GM12872 (cell line): Measurements from ENCODE around the gene TRIM44.

ENCODE experiments used
- CTCF ChIP-seq: IDR thresholded peaks from 3 replicates; pipeline ENCODE4 v1.5.1; 2011; ENCODE audit warnings: low read depth, mild to moderate bottlenecking, low read length, moderate library complexity; ENCODE audit not compliant: insufficient read depth

The TRIM44 gene

GRCh38 chr11:35662649-35663407, at the start of gene TRIM44:
TRIM44 (plus strand) TSS chr11:35662775; CDS start chr11:35663112, 337 bp downstream.
- TF ChIP-seq CTCF, result no peak

GRCh38 chr11:35614939-35615569, 47.5 kb upstream of the TRIM44 start:
- no peak for TF ChIP-seq CTCF

- peak; percentile 38; the same call in 2 of the 3 replicates for TF ChIP-seq CTCF
These were observed 46.4 kb upstream of the TRIM44 start for GRCh38 chr11:35615921-35616900.

GRCh38 chr11:35617316-35617686, 45.3 kb upstream of the TRIM44 start:
- no peak for TF ChIP-seq CTCF

- no peak for TF ChIP-seq CTCF
These were observed 44.7 kb upstream of the TRIM44 start, which contains the start of gene FJX1 for GRCh38 chr11:35617687-35618496. FJX1 (plus strand) TSS chr11:35618460; CDS start chr11:35618637, 177 bp downstream.

GRCh38 chr11:35618497-35619115, 44.0 kb upstream of the TRIM44 start:
- no peak for TF ChIP-seq CTCF
